Mucosa of gallbladder (tissue), 1 donor: ENCODE results near the gene ARHGEF7. TPM values are rescaled to one million over a fixed set of nuclear protein-coding genes. Genes with fewer than 3 reads are reported as not detected.

ENCODE experiments used
- DNase-seq: peaks from one replicate; pipeline ENCODE4 v3.0.0-alpha.2; 2020; ENCODE audit warnings: low spot score
- total RNA-seq: library from RNA; stranded (reverse); gene quantifications from one replicate; pipeline ENCODE4 v1.2.1, GENCODE V29; 2021
- donor health status: DM: no; HTN: no; CAD: no.

ARHGEF7 gene
- total RNA-seq, 1 donor from 2014 or later: 70.7 TPM

DNA sequence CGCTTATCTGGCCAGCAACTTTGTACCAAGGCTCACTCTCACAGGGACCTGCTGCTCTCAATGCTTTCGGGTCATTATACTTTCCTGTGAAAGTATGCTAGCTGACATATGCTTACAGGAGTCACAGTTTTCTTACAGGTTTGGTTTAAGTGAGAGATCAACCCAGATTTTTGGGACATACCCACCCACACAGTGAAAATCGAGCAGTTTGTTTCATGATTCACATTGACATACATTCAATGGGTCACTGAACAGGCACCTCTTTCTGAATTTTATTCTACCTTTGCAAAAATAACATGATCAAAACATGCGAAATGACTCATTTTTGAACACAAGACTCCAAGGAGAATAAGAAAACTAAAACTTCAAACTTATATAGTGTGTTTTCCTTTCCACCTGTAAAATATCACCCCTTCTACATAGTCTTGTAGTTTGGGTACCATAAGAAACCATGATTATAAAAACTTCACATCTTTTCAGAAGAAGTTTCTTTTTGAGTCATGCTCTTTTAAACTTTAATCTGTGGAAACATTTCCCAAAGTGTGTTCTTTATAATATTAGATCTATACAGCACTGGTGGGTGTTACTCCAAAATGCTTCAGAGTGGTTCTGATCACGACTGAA, 161.0 kb downstream of the ARHGEF7 start:
- DNase-seq: no peak

- DNase-seq: no peak
Measured at GRCh38 chr13:111278258-111278657, 163.1 kb downstream of the ARHGEF7 start.

GRCh38 chr13:111278743-111279652, 163.9 kb downstream of the ARHGEF7 start:
- no peak for DNase-seq

GRCh38 chr13:111280226-111280625, 165.1 kb downstream of the ARHGEF7 start:
- DNase-seq: no peak

- DNase-seq: no peak
Measured at GRCh38 chr13:111280681-111281585, 165.8 kb downstream of the ARHGEF7 start.

GRCh38 chr13:111281751-111282311, 166.7 kb downstream of the ARHGEF7 start:
- DNase-seq: no peak

GRCh38 chr13:111282425-111282824, 167.3 kb downstream of the ARHGEF7 start:
- DNase-seq: no peak

DNA sequence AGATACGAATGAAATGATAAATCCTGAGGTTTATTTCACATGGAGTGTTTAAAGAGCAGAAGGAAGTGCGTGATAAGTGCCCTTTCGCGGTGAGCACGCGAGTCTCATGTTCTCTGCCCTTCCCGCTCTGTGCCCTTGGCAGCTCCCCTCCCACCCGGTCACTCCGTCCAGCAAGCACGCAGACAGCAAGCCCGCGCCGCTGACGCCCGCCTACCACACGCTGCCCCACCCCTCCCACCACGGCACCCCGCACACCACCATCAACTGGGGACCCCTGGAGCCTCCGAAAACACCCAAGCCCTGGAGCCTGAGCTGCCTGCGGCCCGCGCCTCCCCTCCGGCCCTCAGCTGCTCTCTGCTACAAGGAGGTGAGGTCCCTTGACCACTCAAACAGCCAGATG, 167.9 kb downstream of the ARHGEF7 start:
- no peak for DNase-seq

DNA sequence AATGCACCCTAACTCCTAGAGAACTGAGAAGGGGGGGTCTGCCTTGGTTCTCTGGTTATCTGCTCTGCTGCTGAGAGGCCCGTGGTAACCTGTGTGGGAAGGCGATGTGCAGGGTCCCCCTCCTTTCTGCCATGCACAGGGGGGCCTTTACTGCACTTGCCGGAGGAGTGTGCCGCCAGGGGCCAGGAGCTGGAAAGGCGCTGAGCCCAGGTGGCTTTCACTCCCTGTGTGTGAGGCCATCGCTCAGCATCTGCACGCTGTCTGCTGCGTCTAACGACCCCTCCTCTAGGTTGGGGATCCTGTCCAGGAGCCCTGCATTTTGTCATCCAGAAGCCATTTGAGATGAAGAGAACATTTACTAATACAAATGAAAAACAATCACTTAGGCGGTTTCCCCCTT, 168.3 kb downstream of the ARHGEF7 start:
- no peak for DNase-seq

DNA sequence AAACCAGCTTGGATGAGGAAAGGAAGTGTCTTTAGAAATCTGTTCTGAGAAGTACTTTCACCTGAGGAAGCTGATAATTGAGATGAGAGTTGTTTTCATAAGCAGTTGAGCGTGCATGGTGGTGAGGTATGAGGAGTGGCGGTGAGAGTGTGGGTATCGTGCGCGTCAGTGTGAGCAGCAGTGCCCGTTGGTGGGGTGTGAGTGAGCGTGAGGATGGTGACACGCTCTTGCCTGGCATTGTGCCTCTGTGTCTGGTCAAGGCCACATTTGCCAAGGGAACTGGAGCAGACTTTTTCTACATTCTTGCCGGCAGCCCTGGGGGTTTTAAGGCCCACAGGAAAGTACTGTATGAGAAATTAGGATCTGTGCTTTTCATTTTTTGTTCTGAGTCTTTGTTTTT, 168.9 kb downstream of the ARHGEF7 start:
- DNase-seq: no peak

DNA sequence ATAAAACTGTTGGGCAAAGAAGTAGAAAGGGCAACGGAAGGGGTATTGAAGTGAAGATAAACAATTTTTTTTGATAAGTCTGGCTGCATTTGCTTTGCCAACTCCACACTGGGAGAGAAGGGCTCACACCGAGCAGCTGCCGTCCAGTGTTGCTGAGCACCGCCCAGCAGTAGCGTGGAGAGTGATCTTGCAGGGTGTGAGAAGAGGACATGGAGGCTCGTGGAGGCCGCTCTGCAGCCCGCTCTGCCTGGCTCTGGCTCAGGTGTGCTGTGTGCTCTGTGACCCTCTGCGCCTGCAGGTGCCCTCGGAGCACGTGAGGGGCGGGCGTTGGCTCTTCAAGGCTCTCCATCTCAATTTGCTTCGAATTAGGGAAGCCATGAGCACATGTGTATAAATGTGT, 169.5 kb downstream of the ARHGEF7 start:
- DNase-seq: no peak

DNA sequence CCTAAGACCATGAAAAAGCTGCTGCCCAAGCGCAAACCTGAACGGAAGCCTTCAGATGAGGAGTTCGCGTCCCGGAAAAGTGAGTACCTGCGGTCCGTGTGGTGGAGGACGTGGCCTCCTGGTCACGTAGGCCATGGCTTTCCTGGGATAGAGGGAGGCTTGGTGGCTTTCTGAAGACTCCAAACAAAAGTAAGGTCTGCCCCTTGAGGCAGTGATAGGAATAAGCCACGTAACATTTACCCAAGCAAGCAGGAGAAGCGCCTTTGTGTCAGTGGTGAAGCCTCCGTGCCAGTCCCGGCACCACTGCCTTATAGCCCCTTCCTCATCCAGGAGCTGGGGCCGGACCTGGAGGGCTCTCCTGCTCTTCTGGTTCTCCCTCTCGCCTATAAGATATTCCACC, 171.1 kb downstream of the ARHGEF7 start:
- no peak for DNase-seq

DNA sequence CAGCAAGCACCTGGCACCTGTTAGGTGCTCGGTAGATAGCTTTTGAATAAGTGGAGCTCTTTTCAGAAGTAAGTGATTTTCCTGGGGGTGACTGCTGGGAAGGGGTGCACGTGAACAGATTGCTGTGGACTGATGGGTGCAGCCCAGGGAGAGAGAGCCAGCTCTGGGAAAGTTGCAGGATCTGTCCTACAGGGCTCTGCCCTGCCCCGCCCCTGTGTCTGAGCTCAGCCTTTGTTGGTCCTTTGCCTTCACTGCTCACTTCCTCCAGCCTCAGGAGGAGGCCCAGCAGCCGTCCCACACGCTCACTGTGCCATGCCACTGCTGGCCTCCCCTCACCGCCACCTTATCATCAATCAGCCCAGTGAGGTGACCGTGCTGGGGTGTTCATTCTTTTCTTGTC, 171.6 kb downstream of the ARHGEF7 start:
- no peak for DNase-seq

DNA sequence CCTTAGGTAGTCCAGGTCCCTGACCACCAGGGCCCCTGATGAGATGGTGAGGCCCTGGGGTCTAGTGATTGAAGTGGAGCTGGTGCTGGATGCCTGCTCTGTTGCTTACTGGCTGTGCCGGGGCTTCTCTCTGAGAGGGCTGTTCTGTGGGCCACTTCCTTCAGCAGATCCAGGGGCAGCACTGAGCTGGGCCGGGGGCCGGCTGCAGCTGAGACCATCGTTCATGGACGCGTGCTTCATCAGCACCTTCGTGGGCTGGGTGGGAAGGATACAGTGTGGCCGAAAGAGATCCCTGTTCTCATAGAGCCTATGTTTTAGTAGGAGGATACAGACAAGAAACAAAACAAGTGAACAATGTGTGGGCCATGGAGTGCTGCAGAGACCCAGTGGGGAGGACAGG, 172.1 kb downstream of the ARHGEF7 start:
- no peak for DNase-seq

DNA sequence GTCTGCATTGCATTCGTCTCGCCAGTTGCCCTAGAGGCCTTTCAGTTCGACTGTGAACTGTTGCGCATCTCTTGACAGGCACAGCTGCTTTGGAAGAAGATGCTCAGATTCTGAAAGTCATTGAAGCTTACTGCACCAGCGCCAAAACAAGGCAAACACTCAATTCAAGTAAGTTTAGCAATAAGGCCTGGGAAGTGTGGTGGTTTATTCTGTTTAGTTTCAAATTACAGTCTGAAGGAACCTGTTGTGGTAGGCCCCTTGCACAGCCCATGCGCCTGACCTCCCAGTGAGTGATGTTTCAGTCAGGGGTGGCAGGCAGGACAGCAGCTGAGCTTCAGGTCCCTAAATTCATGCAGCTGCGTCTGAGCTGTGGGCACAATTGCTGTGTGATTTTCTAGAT, 173.2 kb downstream of the ARHGEF7 start:
- no peak for DNase-seq

- DNase-seq: no peak
Measured at GRCh38 chr13:111289251-111289650, 174.1 kb downstream of the ARHGEF7 start.

- DNase-seq: no peak
Measured at GRCh38 chr13:111291908-111292307, 176.8 kb downstream of the ARHGEF7 start.

- no peak for DNase-seq
Measured at GRCh38 chr13:111292710-111293485, 177.8 kb downstream of the ARHGEF7 start.

DNA sequence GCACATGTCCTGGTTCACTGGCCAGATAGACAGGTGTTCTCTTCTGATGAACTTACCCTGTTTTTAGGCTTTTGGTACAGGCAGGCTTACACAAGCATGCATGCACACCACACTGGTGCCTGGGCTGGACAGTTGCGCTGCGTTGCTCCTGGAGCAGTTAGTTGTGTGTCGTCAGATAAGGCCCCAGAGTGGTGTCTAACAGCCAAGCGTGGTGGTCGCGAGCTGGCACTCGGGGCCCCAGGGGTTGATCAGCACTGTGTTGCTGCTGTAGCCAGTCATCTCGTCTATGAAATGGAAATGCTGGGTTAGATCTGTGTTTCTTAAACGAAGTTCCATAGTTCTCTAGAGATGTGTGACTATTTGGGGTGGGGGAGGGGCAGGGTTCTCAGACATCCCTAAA, 180.8 kb downstream of the ARHGEF7 start:
- no peak for DNase-seq

- no peak for DNase-seq
Measured at GRCh38 chr13:111296417-111296816, 181.3 kb downstream of the ARHGEF7 start.
